ENCODE measurements around the gene CCNT1. TPM values are rescaled to one million over a fixed set of nuclear protein-coding genes. Genes with fewer than 3 reads are reported as not detected.
A peak's percentile ranks its signal among the peaks of the same experiment; 100 is the strongest.
"Not testable (repeated sequence)": the region's sequence is repeated elsewhere in the genome, so short reads cannot be mapped to it uniquely, and the experiment has no call there.

CCNT1 gene
- total RNA-seq, 1 donor from 2014 or later = 43.8 TPM

DNA sequence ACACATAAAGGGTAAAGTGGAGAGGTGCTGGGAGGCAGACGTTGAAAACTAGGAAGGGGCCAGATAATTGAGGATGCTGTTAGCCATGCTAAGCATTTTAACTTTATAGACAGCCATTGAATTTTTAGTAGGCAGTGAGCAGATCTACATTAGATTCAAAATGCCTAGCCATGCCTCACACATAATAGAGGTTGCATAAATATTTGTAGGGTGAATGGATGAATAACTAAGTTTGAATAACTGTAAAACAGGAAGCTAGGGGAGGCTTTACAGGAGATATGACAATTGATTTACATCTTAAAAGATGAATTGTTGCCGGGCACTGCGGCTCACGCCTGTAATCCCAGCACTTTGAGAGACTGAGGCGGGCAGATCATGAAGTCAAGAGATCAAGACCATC is 12.3 kb upstream of the CCNT1 start:
- Mint-ChIP-seq H3K27me3 (no peaks in the 10 kb centered on the region), H3K4me3 (ENCODE audit: low read depth) (no peak overlapping the region), H3K4me1 (ENCODE audit: low read depth) (no peaks in the 10 kb centered on the region), H3K36me3 (ENCODE audit: insufficient read depth) (no peaks in the 10 kb centered on the region), H3K9me3 (ENCODE audit: low read depth) (no peaks in the 10 kb centered on the region), H3K27ac (no peak overlapping the region)
- no peak for DNase-seq (ENCODE audit: low spot score, unreplicated experiment)
- TF ChIP-seq, protein P1, sequence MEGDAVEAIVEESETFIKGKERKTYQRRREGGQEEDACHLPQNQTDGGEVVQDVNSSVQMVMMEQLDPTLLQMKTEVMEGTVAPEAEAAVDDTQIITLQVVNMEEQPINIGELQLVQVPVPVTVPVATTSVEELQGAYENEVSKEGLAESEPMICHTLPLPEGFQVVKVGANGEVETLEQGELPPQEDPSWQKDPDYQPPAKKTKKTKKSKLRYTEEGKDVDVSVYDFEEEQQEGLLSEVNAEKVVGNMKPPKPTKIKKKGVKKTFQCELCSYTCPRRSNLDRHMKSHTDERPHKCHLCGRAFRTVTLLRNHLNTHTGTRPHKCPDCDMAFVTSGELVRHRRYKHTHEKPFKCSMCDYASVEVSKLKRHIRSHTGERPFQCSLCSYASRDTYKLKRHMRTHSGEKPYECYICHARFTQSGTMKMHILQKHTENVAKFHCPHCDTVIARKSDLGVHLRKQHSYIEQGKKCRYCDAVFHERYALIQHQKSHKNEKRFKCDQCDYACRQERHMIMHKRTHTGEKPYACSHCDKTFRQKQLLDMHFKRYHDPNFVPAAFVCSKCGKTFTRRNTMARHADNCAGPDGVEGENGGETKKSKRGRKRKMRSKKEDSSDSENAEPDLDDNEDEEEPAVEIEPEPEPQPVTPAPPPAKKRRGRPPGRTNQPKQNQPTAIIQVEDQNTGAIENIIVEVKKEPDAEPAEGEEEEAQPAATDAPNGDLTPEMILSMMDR (IDR thresholded peaks at IDR 0.05; ENCODE audit: unreplicated experiment) = no peak

DNA sequence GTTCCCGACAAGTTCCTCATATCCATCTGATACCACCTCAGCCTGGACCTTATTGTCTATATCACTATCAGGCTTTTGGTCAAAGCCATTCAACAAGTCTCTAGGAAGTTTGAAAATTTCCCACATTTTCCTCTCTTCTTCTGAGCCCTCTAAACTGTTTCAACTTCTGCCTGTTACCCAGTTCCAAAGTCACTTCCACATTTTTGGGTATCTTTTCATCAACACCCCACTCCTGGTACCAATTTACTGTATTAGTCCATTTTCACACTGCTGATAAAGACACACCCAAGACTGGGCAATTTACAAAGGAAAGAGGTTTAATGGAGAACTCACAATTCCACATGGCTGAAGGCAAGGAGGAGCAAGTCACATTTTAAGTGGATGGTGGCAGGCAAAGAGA is 4.2 kb upstream of the CCNT1 start:
- H3K27ac Mint-ChIP-seq; H3K36me3 Mint-ChIP-seq (ENCODE audit: insufficient read depth); H3K4me1 Mint-ChIP-seq (ENCODE audit: low read depth); DNase-seq (ENCODE audit: low spot score, unreplicated experiment); H3K4me3 Mint-ChIP-seq (ENCODE audit: low read depth); H3K27me3 Mint-ChIP-seq: not testable (repeated sequence)
- peaks cover 11% of the 10 kb centered on the region for H3K9me3 Mint-ChIP-seq (ENCODE audit: low read depth)

- H3K4me1 Mint-ChIP-seq (ENCODE audit: low read depth); H3K27ac Mint-ChIP-seq; DNase-seq (ENCODE audit: low spot score, unreplicated experiment); H3K27me3 Mint-ChIP-seq; H3K4me3 Mint-ChIP-seq (ENCODE audit: low read depth); H3K36me3 Mint-ChIP-seq (ENCODE audit: insufficient read depth): not testable (repeated sequence)
- H3K9me3 Mint-ChIP-seq (ENCODE audit: low read depth) = peaks cover 11% of the 10 kb centered on the region
Observed at GRCh38 chr12:48720171-48720570, 3.7 kb upstream of the CCNT1 start.

GRCh38 chr12:48719002-48719401 is 2.5 kb upstream of the CCNT1 start:
- H3K4me3 Mint-ChIP-seq (ENCODE audit: low read depth); H3K36me3 Mint-ChIP-seq (ENCODE audit: insufficient read depth); H3K27me3 Mint-ChIP-seq; DNase-seq (ENCODE audit: low spot score, unreplicated experiment); H3K27ac Mint-ChIP-seq: not testable (repeated sequence)
- peaks cover 11% of the 10 kb centered on the region for H3K9me3 Mint-ChIP-seq (ENCODE audit: low read depth)
- H3K4me1 Mint-ChIP-seq (ENCODE audit: low read depth) = peaks cover 15% of the 10 kb centered on the region

DNA sequence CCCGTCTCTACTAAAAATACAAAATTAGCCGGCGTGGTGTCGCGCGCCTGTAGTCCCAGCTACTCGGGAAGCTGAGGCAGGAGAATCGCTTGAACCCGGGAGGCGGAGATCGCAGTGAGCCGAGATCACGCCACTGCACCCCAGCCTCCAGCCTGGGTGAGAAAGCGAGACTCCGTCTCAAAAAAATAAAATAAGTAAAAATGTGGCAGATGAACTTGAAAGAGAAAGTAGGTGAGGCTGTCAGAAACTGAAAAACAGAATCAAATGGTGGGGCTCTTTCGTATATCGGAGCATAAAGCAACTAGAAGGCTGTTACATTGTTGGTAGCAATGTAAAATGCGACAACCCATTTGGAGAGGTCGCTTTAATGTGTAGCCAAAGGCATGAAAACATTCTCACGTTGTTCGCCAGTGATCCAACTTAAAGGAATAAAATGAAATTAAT is 767 bp upstream of the CCNT1 start:
- Mint-ChIP-seq H3K27me3 (no peaks in the 10 kb centered on the region), H3K4me1 (ENCODE audit: low read depth) (peaks cover 17% of the 10 kb centered on the region), H3K9me3 (ENCODE audit: low read depth) (peaks cover 11% of the 10 kb centered on the region), H3K27ac (peak overlapping the region; percentile 99), H3K36me3 (ENCODE audit: insufficient read depth) (peaks cover 6% of the 10 kb centered on the region), H3K4me3 (ENCODE audit: low read depth) (peak overlapping the region; percentile 89)
- TF ChIP-seq, protein P1 (IDR thresholded peaks at IDR 0.05; ENCODE audit: unreplicated experiment) = no peak
- no peak for DNase-seq (ENCODE audit: low spot score, unreplicated experiment)

GRCh38 chr12:48716168-48716492 is 377 bp downstream of the CCNT1 start:
- Mint-ChIP-seq H3K9me3 (ENCODE audit: low read depth) (peaks cover 10% of the 10 kb centered on the region), H3K27ac (peak overlapping the region; percentile 99)

DNA sequence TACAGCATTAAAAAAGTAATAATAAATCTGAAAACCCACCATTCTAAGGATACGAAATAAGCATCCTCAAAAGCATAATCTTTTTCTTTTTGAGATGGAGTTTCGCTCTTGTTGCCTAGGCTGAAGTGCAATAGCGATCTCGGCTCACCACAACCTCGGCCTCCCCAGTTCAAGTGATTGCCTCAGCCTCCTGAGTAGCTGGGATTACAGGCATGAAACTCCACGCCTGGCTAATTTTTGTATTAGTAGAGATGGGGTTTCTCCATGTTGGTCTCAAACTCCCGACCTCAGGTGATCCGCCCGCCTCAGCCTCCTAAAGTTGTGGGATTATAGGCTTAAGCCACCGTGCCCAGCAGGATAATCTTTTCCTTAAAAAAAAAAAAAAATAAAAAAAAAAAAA is 4.3 kb downstream of the CCNT1 start:
- TF ChIP-seq, protein P1 (IDR thresholded peaks at IDR 0.05; ENCODE audit: unreplicated experiment) = no peak
- H3K4me1 Mint-ChIP-seq (ENCODE audit: low read depth) = peaks cover 17% of the 10 kb centered on the region
- H3K27ac Mint-ChIP-seq = no peak overlapping the region
- no peak overlapping the region for H3K4me3 Mint-ChIP-seq (ENCODE audit: low read depth)
- no peaks in the 10 kb centered on the region for H3K9me3 Mint-ChIP-seq (ENCODE audit: low read depth)
- DNase-seq (ENCODE audit: low spot score, unreplicated experiment) = no peak
- H3K27me3 Mint-ChIP-seq = no peaks in the 10 kb centered on the region
- peaks cover 11% of the 10 kb centered on the region for H3K36me3 Mint-ChIP-seq (ENCODE audit: insufficient read depth)

More at GRCh38 chr12:48716168-48716492, 377 bp downstream of the CCNT1 start:
- Mint-ChIP-seq H3K4me3 (ENCODE audit: low read depth) (peak overlapping the region; percentile 89), H3K4me1 (ENCODE audit: low read depth) (peaks cover 17% of the 10 kb centered on the region), H3K27me3 (no peaks in the 10 kb centered on the region), H3K36me3 (ENCODE audit: insufficient read depth) (peaks cover 8% of the 10 kb centered on the region)
- TF ChIP-seq, protein P1 (IDR thresholded peaks at IDR 0.05; ENCODE audit: unreplicated experiment) = no peak
- no peak for DNase-seq (ENCODE audit: low spot score, unreplicated experiment)

DNA sequence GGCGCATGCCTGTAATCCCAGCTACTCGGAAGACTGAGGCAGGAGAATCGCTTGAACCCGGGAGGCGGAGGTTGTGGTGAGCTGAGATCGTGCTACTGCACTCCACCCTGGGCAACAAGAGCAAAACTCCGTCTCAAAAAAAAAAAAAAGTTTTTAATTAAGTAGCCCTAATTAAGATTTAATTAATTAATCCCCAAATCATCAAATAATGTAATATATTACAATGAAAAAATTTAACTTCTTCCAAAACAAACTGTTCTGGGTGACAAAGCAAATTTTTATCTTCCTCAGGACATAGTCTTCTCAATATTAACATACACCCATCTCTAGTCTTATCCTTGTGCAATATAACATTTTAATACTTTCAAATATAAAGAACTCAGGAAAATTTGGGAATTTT is 17.7 kb downstream of the CCNT1 start:
- not testable (repeated sequence) for H3K9me3 Mint-ChIP-seq (ENCODE audit: low read depth)

More for the DNA sequence above, 17.7 kb downstream of the CCNT1 start:
- H3K36me3 Mint-ChIP-seq (ENCODE audit: insufficient read depth) = peaks cover 31% of the 10 kb centered on the region
- not testable (repeated sequence) for H3K4me1 Mint-ChIP-seq (ENCODE audit: low read depth); H3K27ac Mint-ChIP-seq; H3K4me3 Mint-ChIP-seq (ENCODE audit: low read depth); DNase-seq (ENCODE audit: low spot score, unreplicated experiment); H3K27me3 Mint-ChIP-seq
